ENCODE data around the gene NDUFAF4. TPM values are rescaled to one million over a fixed set of nuclear protein-coding genes. Genes with fewer than 3 reads are reported as not detected.

Gene NDUFAF4
- total and polyA plus RNA-seq, 2 of the 13 experiments (the other 11 are each of a cell fraction or from before 2014, with no cell fraction given), result 41.3 to 59.7 TPM

GRCh38 chr6:96897396-96898240 is at the start of gene NDUFAF4 (continued):
- no peak for TF ChIP-seq ZNF18 (CRISPR knock-in tag; IDR thresholded peaks at IDR 0.05; ENCODE audit: insufficient replicate concordance)
- 0 out of 2 replicates have a peak, but pooled peaks have one; percentile 52 for TF ChIP-seq RORA (CRISPR knock-in tag; IDR thresholded peaks at IDR 0.05)
- no peak for TF ChIP-seq KLF13 (CRISPR knock-in tag; IDR thresholded peaks at IDR 0.05)
- TF ChIP-seq ZSCAN21 (CRISPR knock-in tag; IDR thresholded peaks at IDR 0.05; ENCODE audit: borderline replicate concordance), result peak; percentile 87; the same call in 1 of the 2 replicates
- TF ChIP-seq NFE2L2 (IDR thresholded peaks at IDR 0.05; ENCODE audit: low read length), result 0 out of 2 replicates have a peak, but pooled peaks have one; percentile 2
- TF ChIP-seq PHF8 (CRISPR knock-in tag; IDR thresholded peaks at IDR 0.05), result peak; percentile 89
- no peak for TF ChIP-seq NCOA5 (CRISPR knock-in tag; IDR thresholded peaks at IDR 0.05)
- TF ChIP-seq ZHX1 (CRISPR knock-in tag; IDR thresholded peaks at IDR 0.05; ENCODE audit: low read depth), result no peak
- TF ChIP-seq HNRNPUL1 (IDR thresholded peaks at IDR 0.05; ENCODE audit: low read depth, low read length), result no peak
- TF ChIP-seq ZUFSP (CRISPR knock-in tag; IDR thresholded peaks at IDR 0.05; ENCODE audit: borderline replicate concordance), result no peak
- TF ChIP-seq ZNF563 (CRISPR knock-in tag; IDR thresholded peaks at IDR 0.05), result peak; percentile 81; the same call in 1 of the 2 replicates
- TF ChIP-seq ZNF768 (CRISPR knock-in tag; IDR thresholded peaks at IDR 0.05), result peak; percentile 24; the same call in 1 of the 2 replicates
- no peak for TF ChIP-seq ZSCAN12 (CRISPR knock-in tag; IDR thresholded peaks at IDR 0.05)
- peak; percentile 93 for TF ChIP-seq GABPB1 (CRISPR knock-in tag; IDR thresholded peaks at IDR 0.05)
- TF ChIP-seq ZNF503 (CRISPR knock-in tag; IDR thresholded peaks at IDR 0.05), result no peak

All from HepG2 (cell line).